Measurements from ENCODE around the gene CCNA1. TPM values are rescaled to one million over a fixed set of nuclear protein-coding genes. Genes with fewer than 3 reads are reported as not detected.

CCNA1 gene
- total RNA-seq, 1 donor from 2014 or later: not detected

GRCh38 chr13:36447501-36447900 lies 15.2 kb downstream of the CCNA1 start:
- DNase-seq: no peak
- no peak for ATAC-seq
- intact Hi-C loops (cut with micrococcal nuclease): no loop called here

GRCh38 chr13:36450534-36450933 lies 18.2 kb downstream of the CCNA1 start:
- intact Hi-C loops (cut with micrococcal nuclease): no loop called here

GRCh38 chr13:36453516-36453915 lies 21.2 kb downstream of the CCNA1 start:
- DNase-seq (no peak), ATAC-seq (peak; percentile 68)
- intact Hi-C loops (cut with micrococcal nuclease): loop anchor here (2.0 kb wide), 1 partner anchor 283 kb away; no protein-coding TSS in a partner anchor

More at GRCh38 chr13:36450534-36450933, 18.2 kb downstream of the CCNA1 start:
- DNase-seq (no peak), ATAC-seq (no peak)

GRCh38 chr13:36454121-36454520 lies 21.8 kb downstream of the CCNA1 start:
- no peak for DNase-seq
- intact Hi-C loops (cut with micrococcal nuclease): no loop called here
- no peak for ATAC-seq

GRCh38 chr13:36454987-36455386 lies 22.7 kb downstream of the CCNA1 start:
- intact Hi-C loops (cut with micrococcal nuclease): no loop called here
- ATAC-seq: no peak
- no peak for DNase-seq

GRCh38 chr13:36456577-36456976 lies 24.3 kb downstream of the CCNA1 start:
- intact Hi-C loops (cut with micrococcal nuclease): no loop called here
- DNase-seq (no peak), ATAC-seq (no peak)

GRCh38 chr13:36461506-36461905 lies 29.2 kb downstream of the CCNA1 start:
- ATAC-seq (no peak), DNase-seq (no peak)
- intact Hi-C loops (cut with micrococcal nuclease): no loop called here

- intact Hi-C loops (cut with micrococcal nuclease): no loop called here
- DNase-seq: no peak
- ATAC-seq: no peak
Measured at GRCh38 chr13:36475468-36475867, 43.2 kb downstream of the CCNA1 start.

GRCh38 chr13:36476661-36477060 lies 44.4 kb downstream of the CCNA1 start:
- intact Hi-C loops (cut with micrococcal nuclease): no loop called here
- no peak for ATAC-seq
- DNase-seq: no peak

GRCh38 chr13:36480726-36481427 lies 48.6 kb downstream of the CCNA1 start:
- DNase-seq: no peak
- intact Hi-C loops (cut with micrococcal nuclease): no loop called here
- no peak for ATAC-seq

GRCh38 chr13:36490055-36490454 lies 57.8 kb downstream of the CCNA1 start:
- ATAC-seq: no peak
- DNase-seq: no peak

More at GRCh38 chr13:36490055-36490454, 57.8 kb downstream of the CCNA1 start:
- intact Hi-C loops (cut with micrococcal nuclease): no loop called here

Other genes with a start within 250 kb of the CCNA1 start
- not detected for gene SOHLH2, start 217.9 kb upstream of the CCNA1 start, total RNA-seq
- gene CCDC169, start 134.7 kb upstream of the CCNA1 start, total RNA-seq: 0.27 TPM
- 44.1 TPM for gene SPART, start 86.1 kb upstream of the CCNA1 start, total RNA-seq
- 3.1 TPM for gene SERTM1, start 241.5 kb downstream of the CCNA1 start, total RNA-seq

Data from left ventricle myocardium superior (tissue), 1 donor.